HEK293 (cell line): ENCODE results near the gene BDNF.

Experiments used
- CTCF ChIP-seq: fragments of 450-650 bp; formaldehyde crosslinking; IDR thresholded peaks from 2 replicates; pipeline ENCODE4 v1.5.1; 2016; ENCODE audit warnings: missing biosample characterization, missing genetic modification characterization
- FEZF1 ChIP-seq: fragments of 450-650 bp; formaldehyde crosslinking; IDR thresholded peaks from 2 replicates; pipeline ENCODE4 v1.5.1; 2016; ENCODE audit warnings: missing biosample characterization, missing genetic modification characterization
- KLF16 ChIP-seq: fragments of 450-650 bp; formaldehyde crosslinking; IDR thresholded peaks from 2 replicates; pipeline ENCODE4 v1.5.1; 2017; ENCODE audit warnings: missing biosample characterization, missing genetic modification characterization
- ZBTB1 ChIP-seq: fragments of 450-650 bp; formaldehyde crosslinking; IDR thresholded peaks from 2 replicates; pipeline ENCODE4 v1.5.1; 2016; ENCODE audit warnings: missing biosample characterization, missing genetic modification characterization
- ZNF169 ChIP-seq: fragments of 450-650 bp; formaldehyde crosslinking; IDR thresholded peaks from 2 replicates; pipeline ENCODE4 v1.5.1; 2016; ENCODE audit warnings: missing biosample characterization, missing genetic modification characterization
- ZNF449 ChIP-seq: fragments of 450-650 bp; formaldehyde crosslinking; IDR thresholded peaks from 2 replicates; pipeline ENCODE4 v1.5.1; 2017; ENCODE audit warnings: missing biosample characterization, mild to moderate bottlenecking, missing genetic modification characterization, moderate library complexity
- TF ChIP-seq, protein P1 (sequence below): fragments of 450-650 bp; formaldehyde crosslinking; IDR thresholded peaks from 2 replicates; pipeline ENCODE4 v1.5.1; 2016; ENCODE audit warnings: missing biosample characterization, missing genetic modification characterization
- TF ChIP-seq, protein P2 (sequence below): fragments of 450-650 bp; formaldehyde crosslinking; IDR thresholded peaks from 2 replicates; pipeline ENCODE4 v1.5.1; 2017; ENCODE audit warnings: missing biosample characterization, missing genetic modification characterization

DNA sequence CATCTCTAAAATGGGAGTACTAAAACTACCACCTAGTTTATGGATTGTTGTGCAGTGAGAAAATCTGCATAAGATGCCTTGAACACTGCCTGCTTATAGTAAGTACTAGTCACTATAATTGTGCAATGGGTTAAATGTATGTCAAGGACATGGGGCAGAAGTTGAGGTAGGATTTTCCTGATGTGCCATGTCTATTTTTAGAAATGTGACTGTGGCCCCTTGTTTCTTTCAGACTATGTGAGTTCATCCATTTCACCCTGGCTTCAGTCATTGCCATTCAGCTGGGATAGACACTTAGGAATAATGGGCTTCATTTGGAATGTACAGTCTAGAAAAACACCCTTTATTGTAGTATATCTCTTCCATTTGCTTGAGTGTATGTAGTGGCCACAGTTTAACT lies 51.4 kb downstream of the BDNF start:
- TF ChIP-seq CTCF (tag by site-specific recombination) (no peak), ZNF169 (tag by site-specific recombination) (no peak), FEZF1 (tag by site-specific recombination) (no peak), KLF16 (tag by site-specific recombination) (no peak), ZBTB1 (tag by site-specific recombination) (no peak), ZNF449 (no peak)
- TF ChIP-seq, protein P1, sequence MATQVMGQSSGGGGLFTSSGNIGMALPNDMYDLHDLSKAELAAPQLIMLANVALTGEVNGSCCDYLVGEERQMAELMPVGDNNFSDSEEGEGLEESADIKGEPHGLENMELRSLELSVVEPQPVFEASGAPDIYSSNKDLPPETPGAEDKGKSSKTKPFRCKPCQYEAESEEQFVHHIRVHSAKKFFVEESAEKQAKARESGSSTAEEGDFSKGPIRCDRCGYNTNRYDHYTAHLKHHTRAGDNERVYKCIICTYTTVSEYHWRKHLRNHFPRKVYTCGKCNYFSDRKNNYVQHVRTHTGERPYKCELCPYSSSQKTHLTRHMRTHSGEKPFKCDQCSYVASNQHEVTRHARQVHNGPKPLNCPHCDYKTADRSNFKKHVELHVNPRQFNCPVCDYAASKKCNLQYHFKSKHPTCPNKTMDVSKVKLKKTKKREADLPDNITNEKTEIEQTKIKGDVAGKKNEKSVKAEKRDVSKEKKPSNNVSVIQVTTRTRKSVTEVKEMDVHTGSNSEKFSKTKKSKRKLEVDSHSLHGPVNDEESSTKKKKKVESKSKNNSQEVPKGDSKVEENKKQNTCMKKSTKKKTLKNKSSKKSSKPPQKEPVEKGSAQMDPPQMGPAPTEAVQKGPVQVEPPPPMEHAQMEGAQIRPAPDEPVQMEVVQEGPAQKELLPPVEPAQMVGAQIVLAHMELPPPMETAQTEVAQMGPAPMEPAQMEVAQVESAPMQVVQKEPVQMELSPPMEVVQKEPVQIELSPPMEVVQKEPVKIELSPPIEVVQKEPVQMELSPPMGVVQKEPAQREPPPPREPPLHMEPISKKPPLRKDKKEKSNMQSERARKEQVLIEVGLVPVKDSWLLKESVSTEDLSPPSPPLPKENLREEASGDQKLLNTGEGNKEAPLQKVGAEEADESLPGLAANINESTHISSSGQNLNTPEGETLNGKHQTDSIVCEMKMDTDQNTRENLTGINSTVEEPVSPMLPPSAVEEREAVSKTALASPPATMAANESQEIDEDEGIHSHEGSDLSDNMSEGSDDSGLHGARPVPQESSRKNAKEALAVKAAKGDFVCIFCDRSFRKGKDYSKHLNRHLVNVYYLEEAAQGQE (tag by site-specific recombination) = no peak
- TF ChIP-seq, protein P2, sequence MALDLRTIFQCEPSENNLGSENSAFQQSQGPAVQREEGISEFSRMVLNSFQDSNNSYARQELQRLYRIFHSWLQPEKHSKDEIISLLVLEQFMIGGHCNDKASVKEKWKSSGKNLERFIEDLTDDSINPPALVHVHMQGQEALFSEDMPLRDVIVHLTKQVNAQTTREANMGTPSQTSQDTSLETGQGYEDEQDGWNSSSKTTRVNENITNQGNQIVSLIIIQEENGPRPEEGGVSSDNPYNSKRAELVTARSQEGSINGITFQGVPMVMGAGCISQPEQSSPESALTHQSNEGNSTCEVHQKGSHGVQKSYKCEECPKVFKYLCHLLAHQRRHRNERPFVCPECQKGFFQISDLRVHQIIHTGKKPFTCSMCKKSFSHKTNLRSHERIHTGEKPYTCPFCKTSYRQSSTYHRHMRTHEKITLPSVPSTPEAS (tag by site-specific recombination) = no peak
